PC-3 (cell line): Measurements from ENCODE around the gene CD320. TPM values are rescaled to one million over a fixed set of nuclear protein-coding genes. Genes with fewer than 3 reads are reported as not detected.

Source experiments
- ATAC-seq: fragments of 200-7000 bp; cut with Tn5 transposase; 2 replicates; pipeline ENCODE4 v1.9.1; 2020; ENCODE audit warnings: mild to moderate bottlenecking, moderate library complexity
- BruUV-seq: library from RNA; stranded (reverse); fragments of 400-500 nt; replicated peaks from 2 replicates; lab custom pipeline; 2021; lab: Mats Ljungman, UMichigan
- CTCF ChIA-PET: fragments of 300-600 bp; sonication (Branson Sonifier 250); formaldehyde crosslinking; loops from one replicate; lab custom pipeline; 2022; ENCODE audit warnings: antibody characterized with exemption; lab: Charles Lee
- POLR2A ChIA-PET: fragments of 300-600 bp; sonication (Branson Sonifier 250); formaldehyde crosslinking; loops from one replicate; lab custom pipeline; 2022; ENCODE audit warnings: antibody characterized with exemption; ENCODE audit not compliant: unreplicated experiment; lab: Charles Lee
- DNase-seq: peaks from one replicate; pipeline ENCODE4 v3.0.0-alpha.2; 2015
- H2AFZ ChIP-seq: fragments of 300-600 bp; sonication (generic); 2 replicates; pipeline ENCODE4 v1.6.0; 2016; ENCODE audit warnings: antibody characterized with exemption, low read length
- H3F3A ChIP-seq: fragments of 300-600 bp; sonication (generic); one replicate; pipeline ENCODE4 v1.6.0; 2017; ENCODE audit warnings: antibody characterized with exemption, low read length, control low read depth, mild to moderate bottlenecking; ENCODE audit not compliant: unreplicated experiment
- H3K27ac ChIP-seq: fragments of 300-600 bp; sonication (generic); 2 replicates; pipeline ENCODE4 v1.5.1; 2016; ENCODE audit warnings: mild to moderate bottlenecking, low read length
- H3K27me3 ChIP-seq: fragments of 300-600 bp; sonication (generic); 2 replicates; pipeline ENCODE4 v1.6.1; 2016; ENCODE audit warnings: low read length, mixed read lengths
- H3K36me3 ChIP-seq: fragments of 300-600 bp; sonication (generic); 2 replicates; pipeline ENCODE4 v1.6.1; 2016; ENCODE audit warnings: low read depth, mixed run types, low read length, mixed read lengths
- H3K4me1 ChIP-seq: fragments of 300-600 bp; sonication (generic); 2 replicates; pipeline ENCODE4 v1.5.1; 2016; ENCODE audit warnings: low read length; ENCODE audit not compliant: insufficient read depth
- H3K4me2 ChIP-seq: fragments of 300-600 bp; sonication (generic); 2 replicates; pipeline ENCODE4 v1.6.0; 2016; ENCODE audit warnings: low read length
- H3K4me3 ChIP-seq: fragments of 300-600 bp; sonication (generic); 2 replicates; pipeline ENCODE4 v1.5.1; 2016; ENCODE audit warnings: mild to moderate bottlenecking, low read length, mixed read lengths
- H3K79me2 ChIP-seq: fragments of 300-600 bp; sonication (generic); 2 replicates; pipeline ENCODE4 v1.6.1; 2017; ENCODE audit warnings: low read length, mixed read lengths
- H3K9ac ChIP-seq: fragments of 300-600 bp; sonication (generic); 2 replicates; pipeline ENCODE4 v1.6.0; 2016; ENCODE audit warnings: mild to moderate bottlenecking, low read length
- H3K9me2 ChIP-seq: fragments of 300-600 bp; sonication (generic); replicated peaks from 2 replicates; pipeline ENCODE4 v1.6.1; 2016; ENCODE audit warnings: mixed run types, low read length, mixed read lengths
- H3K9me3 ChIP-seq: fragments of 300-600 bp; sonication (generic); 2 replicates; pipeline ENCODE4 v1.6.1; 2016; ENCODE audit warnings: low read length, mixed read lengths
- H4K20me1 ChIP-seq: fragments of 300-600 bp; sonication (generic); 2 replicates; pipeline ENCODE4 v1.6.1; 2016; ENCODE audit warnings: low read length, mixed read lengths
- CTCF ChIP-seq: fragments of 300-600 bp; sonication (generic); conservative IDR thresholded peaks from 2 replicates; pipeline ENCODE4 v1.5.1; 2017; ENCODE audit warnings: antibody characterized with exemption, low read depth, mild to moderate bottlenecking, low read length
- EZH2 ChIP-seq: fragments of 300-600 bp; sonication (generic); IDR thresholded peaks from one replicate; pipeline ENCODE4 v1.6.1; 2017; ENCODE audit warnings: antibody characterized with exemption, mild to moderate bottlenecking, low read length; ENCODE audit not compliant: unreplicated experiment
- EZH2phosphoT487 ChIP-seq: fragments of 300-600 bp; sonication (generic); IDR thresholded peaks from 2 replicates; pipeline ENCODE4 v1.6.1; 2018; ENCODE audit warnings: mild to moderate bottlenecking, antibody characterized with exemption, low read length, borderline replicate concordance
- intact Hi-C: fragments of 100-400 bp; cut with micrococcal nuclease; formaldehyde crosslinking; loops from 2 replicates; pipeline ENCODE4 v1.9.0; 2023
- total RNA-seq: library from RNA; depleted of rRNA; stranded (reverse); fragments of >200 nt; gene quantifications from 2 replicates; pipeline ENCODE4 v1.2.3, GENCODE V29; 2014

CD320 gene
- total RNA-seq, 1 experiment from 2014 or later = 221 TPM

- H3K4me3 ChIP-seq = no peak overlapping the region
- no peak overlapping the region for H3K4me2 ChIP-seq
- H3K9me2 ChIP-seq = no peaks in the 10 kb centered on the region
- BruUV-seq = no TSS peak
- DNase-seq (no peak), ATAC-seq (no peak)
- no peaks in the 10 kb centered on the region for H3K27me3 ChIP-seq
- no peak overlapping the region for H2AFZ ChIP-seq
- no peaks in the 10 kb centered on the region for H3F3A ChIP-seq
- no peaks in the 10 kb centered on the region for H4K20me1 ChIP-seq
- ChIA-PET POLR2A (no interaction called here), CTCF (no interaction called here)
- no peaks in the 10 kb centered on the region for H3K4me1 ChIP-seq
- no peak overlapping the region for H3K27ac ChIP-seq
- H3K36me3 ChIP-seq = no peaks in the 10 kb centered on the region
- TF ChIP-seq CTCF = no peak
- TF ChIP-seq EZH2phosphoT487 = no peak
- no peak for TF ChIP-seq EZH2
- intact Hi-C loops = no loop called here
- H3K79me2 ChIP-seq = no peaks in the 10 kb centered on the region
- no peaks in the 10 kb centered on the region for H3K9me3 ChIP-seq
- H3K9ac ChIP-seq = no peak overlapping the region
Measured at GRCh38 chr19:8262431-8262830, 45.7 kb downstream of the CD320 start.

- intact Hi-C loops = no loop called here
- BruUV-seq = no TSS peak
- DNase-seq = no peak
- no peaks in the 10 kb centered on the region for H3K36me3 ChIP-seq
- no peaks in the 10 kb centered on the region for H3K79me2 ChIP-seq
- H3K4me3 ChIP-seq = no peak overlapping the region
- H3K4me1 ChIP-seq = no peaks in the 10 kb centered on the region
- ATAC-seq = no peak
- H3K27ac ChIP-seq = no peak overlapping the region
- no peaks in the 10 kb centered on the region for H3F3A ChIP-seq
- H2AFZ ChIP-seq = no peak overlapping the region
- no peak for TF ChIP-seq EZH2phosphoT487
- no peak for TF ChIP-seq CTCF
- TF ChIP-seq EZH2 = no peak
- POLR2A ChIA-PET = no interaction called here
- CTCF ChIA-PET = interaction anchor here (0.5 to 0.6 kb wide), 3 partner anchors 103 to 380 kb away, joined by 3 to 5 read pairs (median 4); no protein-coding TSS in a partner anchor
- H3K9ac ChIP-seq = no peak overlapping the region
- no peaks in the 10 kb centered on the region for H4K20me1 ChIP-seq
- H3K9me3 ChIP-seq = no peaks in the 10 kb centered on the region
- no peaks in the 10 kb centered on the region for H3K27me3 ChIP-seq
- no peaks in the 10 kb centered on the region for H3K9me2 ChIP-seq
- no peak overlapping the region for H3K4me2 ChIP-seq
Measured at GRCh38 chr19:8261881-8262280, 46.3 kb downstream of the CD320 start.

GRCh38 chr19:8261347-8261746 is 46.8 kb downstream of the CD320 start:
- CTCF ChIA-PET = interaction anchor here (0.5 to 0.6 kb wide), 2 partner anchors 257 to 381 kb away, joined by 4 to 5 read pairs; no protein-coding TSS in a partner anchor
- ATAC-seq (no peak), DNase-seq (no peak)
- Histone ChIP-seq H3K36me3 (no peaks in the 10 kb centered on the region), H3K4me1 (no peaks in the 10 kb centered on the region), H3K27ac (no peak overlapping the region), H3K9me3 (no peaks in the 10 kb centered on the region), H3K4me3 (no peak overlapping the region), H3K4me2 (no peak overlapping the region), H2AFZ (no peak overlapping the region), H3K27me3 (no peaks in the 10 kb centered on the region), H4K20me1 (no peaks in the 10 kb centered on the region), H3K9ac (no peak overlapping the region), H3F3A (no peaks in the 10 kb centered on the region), H3K79me2 (no peaks in the 10 kb centered on the region), H3K9me2 (no peaks in the 10 kb centered on the region)
- intact Hi-C loops = no loop called here
- POLR2A ChIA-PET = no interaction called here
- no TSS peak for BruUV-seq
- TF ChIP-seq EZH2 (no peak), CTCF (no peak), EZH2phosphoT487 (no peak)
